ENCODE results near the gene ASIC5. TPM values are rescaled to one million over a fixed set of nuclear protein-coding genes. Genes with fewer than 3 reads are reported as not detected.

ASIC5 gene
- total RNA-seq, 1 donor from 2014 or later = not detected

DNA sequence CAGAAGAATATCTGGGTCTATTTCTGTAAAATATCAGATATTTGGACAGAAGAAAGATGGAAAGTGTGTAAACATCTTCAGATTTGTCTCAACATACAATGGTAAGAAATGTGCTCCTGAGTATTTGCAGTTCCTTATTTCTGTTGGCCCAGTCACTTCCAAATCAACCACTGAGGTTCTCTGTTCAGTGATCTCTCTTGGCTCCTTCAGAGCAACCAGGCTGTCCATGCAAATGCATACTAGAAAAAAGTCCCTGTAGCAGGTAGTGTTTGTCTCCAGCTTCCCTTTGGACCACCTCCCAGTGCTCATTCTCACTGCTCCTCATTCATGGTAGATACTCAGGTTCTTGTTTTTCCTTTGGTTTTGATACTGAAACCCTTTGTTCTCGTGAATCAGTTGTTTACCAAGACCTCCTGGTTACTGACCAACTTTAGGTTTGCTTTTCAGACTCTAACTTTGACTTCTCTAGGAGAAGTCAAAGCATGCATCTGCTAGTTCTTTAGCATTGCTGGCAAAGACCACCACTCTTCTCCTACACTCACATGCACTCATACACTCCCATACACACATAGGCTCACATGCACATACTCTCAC lies 28.8 kb downstream of the ASIC5 start:
- TF ChIP-seq, protein P1, sequence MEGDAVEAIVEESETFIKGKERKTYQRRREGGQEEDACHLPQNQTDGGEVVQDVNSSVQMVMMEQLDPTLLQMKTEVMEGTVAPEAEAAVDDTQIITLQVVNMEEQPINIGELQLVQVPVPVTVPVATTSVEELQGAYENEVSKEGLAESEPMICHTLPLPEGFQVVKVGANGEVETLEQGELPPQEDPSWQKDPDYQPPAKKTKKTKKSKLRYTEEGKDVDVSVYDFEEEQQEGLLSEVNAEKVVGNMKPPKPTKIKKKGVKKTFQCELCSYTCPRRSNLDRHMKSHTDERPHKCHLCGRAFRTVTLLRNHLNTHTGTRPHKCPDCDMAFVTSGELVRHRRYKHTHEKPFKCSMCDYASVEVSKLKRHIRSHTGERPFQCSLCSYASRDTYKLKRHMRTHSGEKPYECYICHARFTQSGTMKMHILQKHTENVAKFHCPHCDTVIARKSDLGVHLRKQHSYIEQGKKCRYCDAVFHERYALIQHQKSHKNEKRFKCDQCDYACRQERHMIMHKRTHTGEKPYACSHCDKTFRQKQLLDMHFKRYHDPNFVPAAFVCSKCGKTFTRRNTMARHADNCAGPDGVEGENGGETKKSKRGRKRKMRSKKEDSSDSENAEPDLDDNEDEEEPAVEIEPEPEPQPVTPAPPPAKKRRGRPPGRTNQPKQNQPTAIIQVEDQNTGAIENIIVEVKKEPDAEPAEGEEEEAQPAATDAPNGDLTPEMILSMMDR (conservative IDR thresholded peaks at IDR 0.05) = no peak
- Mint-ChIP-seq H3K36me3 (no peaks in the 10 kb centered on the region), H3K9me3 (peaks cover 7% of the 10 kb centered on the region), H3K4me3 (no peak overlapping the region), H3K27me3 (no peaks in the 10 kb centered on the region), H3K27ac (no peak overlapping the region), H3K4me1 (ENCODE audit: unreplicated experiment) (peaks cover 4% of the 10 kb centered on the region)
- no peak for DNase-seq (ENCODE audit: extremely low spot score, unreplicated experiment)

DNA sequence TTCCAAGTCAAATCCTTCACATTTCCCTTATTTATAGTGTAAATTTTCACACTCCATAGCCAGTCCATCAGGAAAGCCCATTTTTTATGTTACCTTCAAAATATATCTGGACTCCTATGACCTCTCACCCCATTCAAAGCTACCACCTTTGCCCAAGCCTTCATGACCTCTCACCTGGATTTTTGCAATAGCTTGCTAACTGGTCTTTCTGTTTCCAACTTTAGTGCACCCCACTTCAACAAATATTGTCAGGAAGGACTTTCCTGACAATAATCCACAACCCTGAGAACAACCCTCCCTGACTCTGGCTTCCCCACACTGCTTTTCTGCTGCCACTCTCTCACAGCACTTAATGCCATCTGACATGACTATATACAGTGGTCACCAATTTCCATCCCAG lies 33.4 kb downstream of the ASIC5 start:
- Mint-ChIP-seq H3K27me3 (no peaks in the 10 kb centered on the region), H3K9me3 (no peaks in the 10 kb centered on the region), H3K36me3 (no peaks in the 10 kb centered on the region), H3K4me3 (no peak overlapping the region), H3K4me1 (ENCODE audit: unreplicated experiment) (peaks cover 4% of the 10 kb centered on the region), H3K27ac (no peak overlapping the region)
- DNase-seq (ENCODE audit: extremely low spot score, unreplicated experiment) = no peak
- TF ChIP-seq, protein P1 (conservative IDR thresholded peaks at IDR 0.05) = no peak

DNA sequence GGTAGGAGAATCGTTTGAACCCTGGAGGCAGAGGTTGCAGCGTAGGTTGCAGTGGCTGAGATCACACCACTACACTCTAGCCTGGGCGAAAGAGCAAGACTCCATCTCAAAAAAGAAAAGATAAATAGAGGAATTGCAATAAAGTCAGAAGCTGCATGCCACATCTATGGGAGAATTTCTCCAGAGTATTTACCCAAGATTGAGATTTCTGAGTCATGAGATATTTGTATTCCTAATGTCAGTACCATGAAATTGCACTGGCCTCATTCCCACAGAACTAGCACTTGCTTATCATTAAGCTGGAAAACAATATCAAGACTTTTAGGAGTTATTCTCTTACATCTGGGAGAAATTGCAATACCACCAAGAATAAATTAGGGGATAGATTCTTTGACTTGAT lies 37.4 kb downstream of the ASIC5 start:
- no peak overlapping the region for H3K4me3 Mint-ChIP-seq
- no peak for DNase-seq (ENCODE audit: extremely low spot score, unreplicated experiment)
- H3K4me1 Mint-ChIP-seq (ENCODE audit: unreplicated experiment) = peaks cover 4% of the 10 kb centered on the region
- H3K27ac Mint-ChIP-seq = no peak overlapping the region
- H3K36me3 Mint-ChIP-seq = no peaks in the 10 kb centered on the region
- TF ChIP-seq, protein P1 (conservative IDR thresholded peaks at IDR 0.05) = no peak
- peaks cover 6% of the 10 kb centered on the region for H3K9me3 Mint-ChIP-seq
- no peaks in the 10 kb centered on the region for H3K27me3 Mint-ChIP-seq

DNA sequence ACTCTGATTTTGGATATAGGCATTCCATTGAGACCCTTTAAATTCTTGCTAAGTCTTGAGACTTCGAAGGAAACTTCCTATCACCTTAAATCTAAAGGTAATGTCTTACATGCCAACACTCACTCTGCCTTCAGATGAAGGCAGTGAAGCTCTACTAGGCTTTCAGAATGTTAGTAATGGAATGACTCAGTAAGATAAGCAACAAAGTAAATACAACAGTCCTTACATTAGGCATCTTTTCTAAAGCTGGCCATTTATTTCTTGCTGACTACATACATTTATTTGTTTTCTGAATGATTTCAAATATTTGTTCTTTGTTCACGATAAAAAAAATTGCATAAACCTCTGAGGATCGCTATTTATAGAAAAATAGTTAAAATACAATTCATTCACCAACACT lies 43.5 kb downstream of the ASIC5 start:
- H3K4me3 Mint-ChIP-seq = peak overlapping the region; percentile 45
- H3K36me3 Mint-ChIP-seq = no peaks in the 10 kb centered on the region
- peaks cover 14% of the 10 kb centered on the region for H3K9me3 Mint-ChIP-seq
- no peaks in the 10 kb centered on the region for H3K4me1 Mint-ChIP-seq (ENCODE audit: unreplicated experiment)
- no peaks in the 10 kb centered on the region for H3K27me3 Mint-ChIP-seq
- TF ChIP-seq, protein P1 (conservative IDR thresholded peaks at IDR 0.05) = no peak
- H3K27ac Mint-ChIP-seq = no peak overlapping the region
- DNase-seq (ENCODE audit: extremely low spot score, unreplicated experiment) = no peak

DNA sequence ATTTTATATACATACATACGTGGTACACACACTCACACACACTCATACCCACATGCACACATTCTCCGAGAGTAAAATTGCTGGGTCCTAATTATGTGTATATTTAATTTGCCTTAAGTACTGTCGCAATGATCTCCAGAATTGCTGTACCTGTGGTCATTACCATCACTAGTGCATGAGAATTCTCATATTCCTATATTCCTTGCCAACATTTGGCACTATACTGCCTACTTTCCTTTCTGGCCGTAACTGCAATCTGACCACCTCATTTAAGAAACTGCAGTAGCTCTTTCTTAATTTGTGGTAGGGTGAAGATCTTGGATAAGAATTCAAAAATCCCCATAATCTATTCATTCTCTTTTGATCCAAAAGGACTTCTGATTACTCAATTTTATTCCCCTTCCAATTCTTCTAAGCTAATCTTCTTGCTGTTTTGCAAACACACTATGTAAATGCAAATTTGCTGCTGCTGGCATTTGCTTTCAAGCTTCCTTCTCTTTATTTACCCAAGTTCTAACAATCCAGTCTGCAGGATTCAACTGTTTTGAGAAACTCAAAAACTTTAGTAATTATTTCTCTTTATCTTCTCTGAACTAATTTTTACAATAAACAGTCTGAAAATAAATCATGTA lies 45.1 kb downstream of the ASIC5 start:
- TF ChIP-seq, protein P1 (conservative IDR thresholded peaks at IDR 0.05) = no peak
- DNase-seq (ENCODE audit: extremely low spot score, unreplicated experiment) = no peak
- H3K27ac Mint-ChIP-seq = no peak overlapping the region
- H3K27me3 Mint-ChIP-seq = no peaks in the 10 kb centered on the region
- H3K36me3 Mint-ChIP-seq = no peaks in the 10 kb centered on the region
- peaks cover 14% of the 10 kb centered on the region for H3K9me3 Mint-ChIP-seq
- H3K4me3 Mint-ChIP-seq = no peak overlapping the region
- H3K4me1 Mint-ChIP-seq (ENCODE audit: unreplicated experiment) = no peaks in the 10 kb centered on the region

Measured in type B pancreatic cell (in vitro differentiated cells).